ENCODE data around the gene IGFBP3. TPM values are rescaled to one million over a fixed set of nuclear protein-coding genes. Genes with fewer than 3 reads are reported as not detected.

IGFBP3 gene
- polyA plus RNA-seq, 3 donors = 0.06 TPM; not detected in 2

DNA sequence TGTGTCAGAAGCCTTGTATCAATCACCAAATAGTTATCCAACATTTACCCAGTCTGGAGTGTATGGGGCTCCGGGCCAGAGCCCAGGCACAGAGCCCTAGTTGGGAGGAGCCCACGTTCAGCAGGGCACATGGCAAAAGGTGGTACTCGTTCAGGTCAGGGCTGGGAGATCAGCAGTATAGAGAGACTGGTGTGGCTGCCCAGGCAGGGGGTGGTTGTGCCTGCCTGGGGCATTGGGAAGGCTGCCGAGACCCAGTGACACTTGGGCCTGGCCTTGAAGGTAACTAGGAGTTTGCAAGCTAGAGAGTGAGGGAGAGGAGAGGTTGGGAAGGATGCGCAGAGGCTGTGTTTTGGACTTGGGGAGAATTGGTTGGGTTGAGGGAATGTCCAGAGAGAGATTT, 48.9 kb upstream of the IGFBP3 start:
- no peaks in the 10 kb centered on the region for H3K36me3 Mint-ChIP-seq
- no peaks in the 10 kb centered on the region for H3K36me3 ChIP-seq (replicated peaks in 1 of 2; ENCODE audit: control insufficient read depth in 1 of 2, insufficient read depth in 2 of 2, low read length in 2 of 2)
- H3K27me3 Mint-ChIP-seq (ENCODE audit: low read depth in 3 of 3) = peaks cover 0 to 4% (median 3%) of the 10 kb centered on the region in 3 donors
- H3K9ac ChIP-seq (ENCODE audit: insufficient read depth, low read length, poor library complexity, severe bottlenecking) = no peak overlapping the region
- WGBS (ENCODE audit: insufficient coverage) = 93% methylated on average over 4 of the region's 5 CpGs
- DNase-seq = no peak
- no peak overlapping the region for H3K4me2 ChIP-seq (replicated peaks; ENCODE audit: extremely low read depth, low read length, poor library complexity, severe bottlenecking)
- peaks cover 0 to 4% (median 2%) of the 10 kb centered on the region in 7 donors for H3K9me3 Mint-ChIP-seq
- no peaks in the 10 kb centered on the region for H3K9me3 ChIP-seq (replicated peaks in 1 of 2; ENCODE audit: control insufficient read depth in 1 of 2, insufficient read depth in 1 of 2, low read length in 2 of 2)
- H4K20me1 ChIP-seq (ENCODE audit: insufficient read depth, low read length) = no peaks in the 10 kb centered on the region
- no peaks in the 10 kb centered on the region for H3K79me2 ChIP-seq (ENCODE audit: insufficient read depth, low read length)
- no peak overlapping the region for H3K27ac ChIP-seq (ENCODE audit: low read depth in 1 of 2, low read length in 2 of 2)
- H3K4me1 Mint-ChIP-seq = no peaks in the 10 kb centered on the region
- TF ChIP-seq CTCF (IDR thresholded peaks at IDR 0.05) = no peak
- no peaks in the 10 kb centered on the region for H3K4me1 ChIP-seq (ENCODE audit: control insufficient read depth in 1 of 2, insufficient read depth in 2 of 2, low read length in 2 of 2)
- H3K27me3 ChIP-seq (ENCODE audit: control insufficient read depth in 2 of 2, insufficient read depth in 2 of 2, low read length in 2 of 2) = no peaks in the 10 kb centered on the region
- no peak overlapping the region for H2AFZ ChIP-seq (ENCODE audit: insufficient read depth, low read depth, low read length, poor library complexity, severe bottlenecking)
- no peak overlapping the region for H3K4me3 ChIP-seq (replicated peaks in 1 of 3; ENCODE audit: low read depth in 2 of 3, low read length in 3 of 3)
- H3K4me3 Mint-ChIP-seq = no peak overlapping the region
- H3K27ac Mint-ChIP-seq = no peak overlapping the region
- intact Hi-C loops (cut with micrococcal nuclease) = no loop called here

GRCh38 chr7:45968856-45969541, 47.9 kb upstream of the IGFBP3 start:
- Mint-ChIP-seq H3K27me3 (ENCODE audit: low read depth in 3 of 3) (peaks cover 0 to 4% (median 3%) of the 10 kb centered on the region in 3 donors), H3K36me3 (no peaks in the 10 kb centered on the region)
- intact Hi-C loops (cut with micrococcal nuclease) = no loop called here

More at GRCh38 chr7:45968856-45969541, 47.9 kb upstream of the IGFBP3 start:
- no peak overlapping the region for H3K27ac ChIP-seq (ENCODE audit: low read depth in 1 of 2, low read length in 2 of 2)
- no peaks in the 10 kb centered on the region for H3K4me1 Mint-ChIP-seq
- no peak overlapping the region for H3K9ac ChIP-seq (ENCODE audit: insufficient read depth, low read length, poor library complexity, severe bottlenecking)
- no peak for TF ChIP-seq CTCF (IDR thresholded peaks at IDR 0.05)
- H4K20me1 ChIP-seq (ENCODE audit: insufficient read depth, low read length) = no peaks in the 10 kb centered on the region
- no peak overlapping the region for H3K4me3 Mint-ChIP-seq
- WGBS (ENCODE audit: insufficient coverage) = no CpG with 5 or more reads among the region's 10 CpGs
- H3K9me3 Mint-ChIP-seq = peaks cover 0 to 2% (median 1%) of the 10 kb centered on the region in 7 donors
- H3K4me1 ChIP-seq (ENCODE audit: control insufficient read depth in 1 of 2, insufficient read depth in 2 of 2, low read length in 2 of 2) = no peaks in the 10 kb centered on the region
- no peak overlapping the region for H3K4me3 ChIP-seq (replicated peaks in 1 of 3; ENCODE audit: low read depth in 2 of 3, low read length in 3 of 3)
- no peak overlapping the region for H3K27ac Mint-ChIP-seq
- H3K27me3 ChIP-seq (ENCODE audit: control insufficient read depth in 2 of 2, insufficient read depth in 2 of 2, low read length in 2 of 2) = no peaks in the 10 kb centered on the region
- H3K4me2 ChIP-seq (replicated peaks; ENCODE audit: extremely low read depth, low read length, poor library complexity, severe bottlenecking) = no peak overlapping the region
- no peaks in the 10 kb centered on the region for H3K9me3 ChIP-seq (replicated peaks in 1 of 2; ENCODE audit: control insufficient read depth in 1 of 2, insufficient read depth in 1 of 2, low read length in 2 of 2)
- H2AFZ ChIP-seq (ENCODE audit: insufficient read depth, low read depth, low read length, poor library complexity, severe bottlenecking) = no peak overlapping the region
- no peak for DNase-seq
- no peaks in the 10 kb centered on the region for H3K79me2 ChIP-seq (ENCODE audit: insufficient read depth, low read length)
- H3K36me3 ChIP-seq (replicated peaks in 1 of 2; ENCODE audit: control insufficient read depth in 1 of 2, insufficient read depth in 2 of 2, low read length in 2 of 2) = no peaks in the 10 kb centered on the region
